Measurements from ENCODE around the gene CACTIN.

Gene CACTIN

GRCh38 chr19:3605770-3606169 lies 20.8 kb downstream of the CACTIN start:
- Histone ChIP-seq H3K9ac (ENCODE audit: low read length) (no peak overlapping the region), H3F3A (ENCODE audit: insufficient read depth, low read length) (no peaks in the 10 kb centered on the region), H3K79me2 (ENCODE audit: insufficient read depth, low read length) (no peaks in the 10 kb centered on the region), H3K36me3 (ENCODE audit: insufficient read depth, low read length) (0 out of 2 replicates have a peak, but pooled peaks cover 7% of the 10 kb centered on the region), H2AFZ (ENCODE audit: low read length) (no peak overlapping the region), H3K4me2 (ENCODE audit: low read length) (no peak overlapping the region), H3K27me3 (ENCODE audit: insufficient read depth, low read length) (no peaks in the 10 kb centered on the region; the same call in 1 of the 2 replicates), H4K20me1 (ENCODE audit: insufficient read depth, low read length) (no peaks in the 10 kb centered on the region), H3K9me3 (ENCODE audit: low read length) (no peaks in the 10 kb centered on the region), H3K9me2 (ENCODE audit: low read depth, low read length) (no peaks in the 10 kb centered on the region), H3K4me1 (ENCODE audit: insufficient read depth, low read length, severe bottlenecking) (peaks cover 10% of the 10 kb centered on the region), H3K4me3 (ENCODE audit: low read depth, low read length, poor library complexity, severe bottlenecking) (no peak overlapping the region), H3K27ac (ENCODE audit: low read depth, low read length, poor library complexity, severe bottlenecking) (no peak overlapping the region)
- TF ChIP-seq CTCF (IDR thresholded peaks at IDR 0.05; ENCODE audit: low read length) = no peak
- TF ChIP-seq EZH2 (IDR thresholded peaks at IDR 0.05; ENCODE audit: borderline replicate concordance, low read length) = no peak

GRCh38 chr19:3605361-3605760 lies 21.2 kb downstream of the CACTIN start:
- H4K20me1 ChIP-seq (ENCODE audit: insufficient read depth, low read length) = no peaks in the 10 kb centered on the region
- H3K4me1 ChIP-seq (ENCODE audit: insufficient read depth, low read length, severe bottlenecking) = peaks cover 10% of the 10 kb centered on the region
- no peaks in the 10 kb centered on the region for H3K9me3 ChIP-seq (ENCODE audit: low read length)
- H3K27me3 ChIP-seq (ENCODE audit: insufficient read depth, low read length) = no peaks in the 10 kb centered on the region; the same call in 1 of the 2 replicates
- H3K4me2 ChIP-seq (ENCODE audit: low read length) = no peak overlapping the region
- H3F3A ChIP-seq (ENCODE audit: insufficient read depth, low read length) = no peaks in the 10 kb centered on the region
- no peak overlapping the region for H3K4me3 ChIP-seq (ENCODE audit: low read depth, low read length, poor library complexity, severe bottlenecking)
- H2AFZ ChIP-seq (ENCODE audit: low read length) = no peak overlapping the region
- H3K27ac ChIP-seq (ENCODE audit: low read depth, low read length, poor library complexity, severe bottlenecking) = no peak overlapping the region
- no peak for TF ChIP-seq EZH2 (IDR thresholded peaks at IDR 0.05; ENCODE audit: borderline replicate concordance, low read length)
- no peak for TF ChIP-seq CTCF (IDR thresholded peaks at IDR 0.05; ENCODE audit: low read length)
- H3K79me2 ChIP-seq (ENCODE audit: insufficient read depth, low read length) = no peaks in the 10 kb centered on the region
- 0 out of 2 replicates have a peak, but pooled peaks cover 4% of the 10 kb centered on the region for H3K36me3 ChIP-seq (ENCODE audit: insufficient read depth, low read length)
- H3K9me2 ChIP-seq (ENCODE audit: low read depth, low read length) = no peaks in the 10 kb centered on the region
- H3K9ac ChIP-seq (ENCODE audit: low read length) = no peak overlapping the region

GRCh38 chr19:3604987-3605343 lies 21.6 kb downstream of the CACTIN start:
- Histone ChIP-seq H2AFZ (ENCODE audit: low read length) (no peak overlapping the region), H3K36me3 (ENCODE audit: insufficient read depth, low read length) (0 out of 2 replicates have a peak, but pooled peaks cover under 1% of the 10 kb centered on the region), H3K79me2 (ENCODE audit: insufficient read depth, low read length) (no peaks in the 10 kb centered on the region), H3K4me3 (ENCODE audit: low read depth, low read length, poor library complexity, severe bottlenecking) (no peak overlapping the region), H3K9me2 (ENCODE audit: low read depth, low read length) (no peaks in the 10 kb centered on the region), H3K9ac (ENCODE audit: low read length) (no peak overlapping the region), H3K4me1 (ENCODE audit: insufficient read depth, low read length, severe bottlenecking) (peaks cover 10% of the 10 kb centered on the region), H3F3A (ENCODE audit: insufficient read depth, low read length) (no peaks in the 10 kb centered on the region), H3K27ac (ENCODE audit: low read depth, low read length, poor library complexity, severe bottlenecking) (no peak overlapping the region), H3K9me3 (ENCODE audit: low read length) (no peaks in the 10 kb centered on the region), H4K20me1 (ENCODE audit: insufficient read depth, low read length) (no peaks in the 10 kb centered on the region), H3K27me3 (ENCODE audit: insufficient read depth, low read length) (no peaks in the 10 kb centered on the region; the same call in 1 of the 2 replicates), H3K4me2 (ENCODE audit: low read length) (no peak overlapping the region; the same call in 1 of the 2 replicates)
- TF ChIP-seq EZH2 (IDR thresholded peaks at IDR 0.05; ENCODE audit: borderline replicate concordance, low read length) (no peak), CTCF (IDR thresholded peaks at IDR 0.05; ENCODE audit: low read length) (no peak)

Data from OCI-LY1 (cell line).